Natural killer cell (primary cell): ENCODE data around the gene NCBP2. TPM values are rescaled to one million over a fixed set of nuclear protein-coding genes. Genes with fewer than 3 reads are reported as not detected.

Experiments
- ATAC-seq, 3 donors: fragments of 150-1000 bp in 2 of 3; fragments of 200-7000 bp in 1 of 3; cut with Tn5 transposase; 1 replicate in 1 of 3; 2 replicates in 2 of 3; pipeline ENCODE4 v1.10.0; 2021; ENCODE audit warnings: mild to moderate bottlenecking in 2 of 3, moderate library complexity in 2 of 3
- DNase-seq, 2 donors: peaks; one replicate each; pipeline versions ENCODE4 v3.0.0 to v3.0.0-alpha.2; 2013 to 2021; ENCODE audit warnings: mixed read lengths in 1 of 2
- H3K27ac ChIP-seq: one replicate; pipeline ENCODE4 v1.5.1; 2013; ENCODE audit warnings: mild to moderate bottlenecking, low read length
- H3K27me3 ChIP-seq: one replicate; pipeline ENCODE4 v1.6.1; 2013; ENCODE audit warnings: low read length; ENCODE audit not compliant: control insufficient read depth, insufficient read depth
- H3K36me3 ChIP-seq: one replicate; pipeline ENCODE4 v1.6.1; 2013; ENCODE audit warnings: low read length; ENCODE audit not compliant: control insufficient read depth, insufficient read depth
- H3K4me1 ChIP-seq: one replicate; pipeline ENCODE4 v1.6.1; 2013; ENCODE audit warnings: low read length; ENCODE audit not compliant: control insufficient read depth, insufficient read depth
- H3K4me3 ChIP-seq: one replicate; pipeline ENCODE4 v1.5.1; 2013; ENCODE audit warnings: low read length
- H3K9me3 ChIP-seq: one replicate; pipeline ENCODE4 v1.6.1; 2013; ENCODE audit warnings: low read length; ENCODE audit not compliant: control insufficient read depth, insufficient read depth
- H3K27ac Mint-ChIP-seq, 2 donors: one replicate each; pipeline ENCODE4 v1.8.0; 2022; ENCODE audit warnings: mild to moderate bottlenecking in 2 of 2, mixed read lengths in 2 of 2, moderate library complexity in 1 of 2
- H3K27me3 Mint-ChIP-seq, 2 donors: one replicate each; pipeline ENCODE4 v1.8.0; 2022; ENCODE audit warnings: low read depth in 2 of 2, mixed read lengths in 2 of 2
- H3K36me3 Mint-ChIP-seq: one replicate; pipeline ENCODE4 v1.8.0; 2022; ENCODE audit warnings: mixed read lengths
- H3K4me1 Mint-ChIP-seq, 2 donors: one replicate each; pipeline ENCODE4 v1.8.0; 2022; ENCODE audit warnings: mixed read lengths in 2 of 2
- H3K4me3 Mint-ChIP-seq: one replicate; pipeline ENCODE4 v1.8.0; 2022; ENCODE audit warnings: mild to moderate bottlenecking, moderate library complexity, mixed read lengths
- H3K9me3 Mint-ChIP-seq, 2 donors: one replicate each; pipeline ENCODE4 v1.8.0; 2022; ENCODE audit warnings: mixed read lengths in 2 of 2
- CTCF ChIP-seq: fragments of 200-600 bp; IDR thresholded peaks from one replicate; pipeline ENCODE4 v1.8.0; 2022; ENCODE audit warnings: antibody characterized with exemption
- WGBS: methylation state at CpG from one replicate; pipeline ENCODE4 v1.1.7; 2013; ENCODE audit warnings: missing lambda C conversion rate; ENCODE audit not compliant: insufficient coverage; 5-methylcytosine and 5-hydroxymethylcytosine counted together
- intact Hi-C: fragments of 100-400 bp; cut with micrococcal nuclease; formaldehyde crosslinking; loops from one replicate; pipeline ENCODE4 v1.14.2; 2022
- total RNA-seq, 4 donors: library from RNA; stranded (reverse); fragments of 120-200 nt in 1 of 4; gene quantifications; one replicate each; pipeline versions ENCODE4 v1.2.3 to v1.2.4, GENCODE V29; 2013 to 2022

NCBP2 gene
- total RNA-seq, 3 donors from 2014 or later (not counting 1 experiment from before 2014, with no cell fraction given), result 32.3 to 44.1 (median 37.5) TPM

- intact Hi-C loops, result no loop called here
- no peak for TF ChIP-seq CTCF
- WGBS, result 91% methylated on average over 19 of the region's 19 CpGs
- Histone ChIP-seq H3K4me3 (no peak overlapping the region), H3K27me3 (no peaks in the 10 kb centered on the region), H3K9me3 (no peaks in the 10 kb centered on the region), H3K36me3 (no peaks in the 10 kb centered on the region), H3K4me1 (no peaks in the 10 kb centered on the region), H3K27ac (no peak overlapping the region)
- no peak overlapping the region for H3K4me3 Mint-ChIP-seq
- ATAC-seq (no peak), DNase-seq (no peak)
- no peaks in the 10 kb centered on the region for H3K9me3 Mint-ChIP-seq
- no peaks in the 10 kb centered on the region for H3K4me1 Mint-ChIP-seq
- no peaks in the 10 kb centered on the region for H3K36me3 Mint-ChIP-seq
- H3K27ac Mint-ChIP-seq, result no peak overlapping the region
- peaks cover 4% of the 10 kb centered on the region in 2 donors for H3K27me3 Mint-ChIP-seq
Observed at GRCh38 chr3:196989721-196990262, 47.5 kb upstream of the NCBP2 start.

DNA sequence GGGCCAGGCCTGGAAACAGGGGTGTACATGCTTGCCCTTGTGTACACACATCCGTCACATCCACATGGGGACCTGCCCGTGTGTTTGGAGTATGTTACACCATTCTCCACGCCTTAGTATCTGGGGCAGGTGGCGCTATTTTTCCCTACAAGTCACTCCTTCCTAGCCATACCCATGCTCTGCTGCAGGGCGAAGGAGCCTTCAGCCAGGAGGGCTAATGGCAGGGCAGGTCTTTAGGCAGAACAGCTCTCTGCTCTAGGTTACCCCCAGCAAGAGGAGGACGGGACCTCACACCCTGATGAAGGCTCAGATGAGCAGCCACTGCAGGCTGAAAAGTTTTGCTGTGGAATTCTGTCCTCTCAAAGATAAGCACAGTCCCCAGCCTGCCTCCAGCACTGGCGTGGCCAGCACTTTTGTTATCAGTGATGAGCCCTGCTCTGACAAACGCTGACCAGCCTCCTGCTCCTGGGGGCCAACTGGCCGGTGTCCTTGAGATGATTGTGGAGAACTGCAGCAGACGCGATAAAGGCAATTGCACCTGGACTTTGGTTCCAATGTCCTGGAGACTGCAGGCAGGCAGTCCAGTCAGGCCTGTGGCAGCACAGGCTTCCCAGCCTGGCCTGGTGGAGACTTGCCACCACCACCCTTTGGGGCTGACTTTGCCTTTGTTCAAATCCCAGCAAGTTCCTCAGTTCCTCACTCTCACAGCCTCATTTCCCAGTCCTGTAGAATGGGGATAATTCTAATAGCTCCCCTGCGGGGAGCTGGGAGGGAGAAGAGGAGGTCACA is 46.1 kb upstream of the NCBP2 start:
- DNase-seq, result no peak
- H3K4me1 Mint-ChIP-seq, result no peaks in the 10 kb centered on the region
- WGBS, result 82% methylated on average over 12 of the region's 12 CpGs
- H3K36me3 Mint-ChIP-seq, result no peaks in the 10 kb centered on the region
- Histone ChIP-seq H3K27ac (no peak overlapping the region), H3K36me3 (no peaks in the 10 kb centered on the region), H3K4me1 (no peaks in the 10 kb centered on the region), H3K27me3 (no peaks in the 10 kb centered on the region), H3K4me3 (no peak overlapping the region), H3K9me3 (no peaks in the 10 kb centered on the region)
- no peak for TF ChIP-seq CTCF
- intact Hi-C loops, result no loop called here
- H3K27ac Mint-ChIP-seq, result no peak overlapping the region
- H3K9me3 Mint-ChIP-seq, result no peaks in the 10 kb centered on the region
- ATAC-seq, result no peak
- H3K4me3 Mint-ChIP-seq, result no peak overlapping the region
- peaks cover 10 to 13% of the 10 kb centered on the region in 2 donors for H3K27me3 Mint-ChIP-seq

GRCh38 chr3:196987022-196987421 is 44.7 kb upstream of the NCBP2 start:
- DNase-seq, result no peak
- no peaks in the 10 kb centered on the region for H3K4me1 Mint-ChIP-seq
- peaks cover 15 to 16% of the 10 kb centered on the region in 2 donors for H3K27me3 Mint-ChIP-seq
- H3K36me3 Mint-ChIP-seq, result no peaks in the 10 kb centered on the region
- no peak for TF ChIP-seq CTCF
- no peak overlapping the region for H3K4me3 ChIP-seq
- no peak for ATAC-seq
- 91% methylated on average over 10 of the region's 10 CpGs for WGBS
- H3K4me1 ChIP-seq, result no peaks in the 10 kb centered on the region
- H3K36me3 ChIP-seq, result no peaks in the 10 kb centered on the region
- H3K27me3 ChIP-seq, result no peaks in the 10 kb centered on the region
- intact Hi-C loops, result no loop called here
- no peak overlapping the region for H3K27ac ChIP-seq
- no peak overlapping the region for H3K27ac Mint-ChIP-seq
- H3K9me3 ChIP-seq, result no peaks in the 10 kb centered on the region
- H3K4me3 Mint-ChIP-seq, result no peak overlapping the region
- H3K9me3 Mint-ChIP-seq, result peaks cover 0 to 4% of the 10 kb centered on the region in 2 donors
